Fibroblast of lung (primary cell): Measurements from ENCODE around the gene ALDH8A1.

Experiments used
- EZH2 ChIP-seq: IDR thresholded peaks from 2 replicates; pipeline ENCODE4 v1.5.1; 2012; ENCODE audit warnings: low read length, control low read depth, mild to moderate bottlenecking; ENCODE audit errors: missing control alignments
- TF ChIP-seq, protein P1 (sequence below), 2 donors: IDR thresholded peaks in 1 of 2; conservative IDR thresholded peaks in 1 of 2; 1 replicate in 1 of 2; 2 replicates in 1 of 2; pipeline ENCODE4 v1.5.1; 2011 to 2012; ENCODE audit warnings: low read length in 2 of 2, control low read depth in 1 of 2, inconsistent platforms in 1 of 2, low read depth in 1 of 2, mild to moderate bottlenecking in 1 of 2

- no peak for TF ChIP-seq EZH2
- TF ChIP-seq, protein P1, sequence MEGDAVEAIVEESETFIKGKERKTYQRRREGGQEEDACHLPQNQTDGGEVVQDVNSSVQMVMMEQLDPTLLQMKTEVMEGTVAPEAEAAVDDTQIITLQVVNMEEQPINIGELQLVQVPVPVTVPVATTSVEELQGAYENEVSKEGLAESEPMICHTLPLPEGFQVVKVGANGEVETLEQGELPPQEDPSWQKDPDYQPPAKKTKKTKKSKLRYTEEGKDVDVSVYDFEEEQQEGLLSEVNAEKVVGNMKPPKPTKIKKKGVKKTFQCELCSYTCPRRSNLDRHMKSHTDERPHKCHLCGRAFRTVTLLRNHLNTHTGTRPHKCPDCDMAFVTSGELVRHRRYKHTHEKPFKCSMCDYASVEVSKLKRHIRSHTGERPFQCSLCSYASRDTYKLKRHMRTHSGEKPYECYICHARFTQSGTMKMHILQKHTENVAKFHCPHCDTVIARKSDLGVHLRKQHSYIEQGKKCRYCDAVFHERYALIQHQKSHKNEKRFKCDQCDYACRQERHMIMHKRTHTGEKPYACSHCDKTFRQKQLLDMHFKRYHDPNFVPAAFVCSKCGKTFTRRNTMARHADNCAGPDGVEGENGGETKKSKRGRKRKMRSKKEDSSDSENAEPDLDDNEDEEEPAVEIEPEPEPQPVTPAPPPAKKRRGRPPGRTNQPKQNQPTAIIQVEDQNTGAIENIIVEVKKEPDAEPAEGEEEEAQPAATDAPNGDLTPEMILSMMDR (conservative IDR thresholded peaks at IDR 0.05 in 1 of 2, IDR thresholded peaks at IDR 0.05 in 1 of 2; ENCODE audit: low read depth in 1 of 2, low read length in 2 of 2), result no peak
These were observed 47.6 kb downstream of the ALDH8A1 start for GRCh38 chr6:134902074-134902861.
